ENCODE measurements around the gene ETF1. TPM values are rescaled to one million over a fixed set of nuclear protein-coding genes. Genes with fewer than 3 reads are reported as not detected.

ETF1 gene
- total and polyA plus RNA-seq, 9 of the 15 experiments (the other 6 are each of a cell fraction or from before 2014, with no cell fraction given): 53.7 to 209 (median 164) TPM

GRCh38 chr5:138464008-138464387 lies 79.0 kb downstream of the ETF1 start (continued):
- no peak for TF ChIP-seq ZNF444 (CRISPR knock-in tag; IDR thresholded peaks at IDR 0.05)
- TF ChIP-seq NR3C1 (CRISPR knock-in tag; IDR thresholded peaks at IDR 0.05): no peak
- no peak; a peak in 1 of 4 replicates for TF ChIP-seq SIN3A (IDR thresholded peaks at IDR 0.05; ENCODE audit: borderline replicate concordance in 2 of 2, control insufficient read depth in 1 of 2, low read depth in 2 of 2, low read length in 2 of 2)
- TF ChIP-seq EP300 (IDR thresholded peaks at IDR 0.05; ENCODE audit: low read length): no peak
- TF ChIP-seq MED1 (CRISPR knock-in tag; IDR thresholded peaks at IDR 0.05; ENCODE audit: borderline replicate concordance): 0 out of 2 replicates have a peak, but pooled peaks have one; percentile 11
- TF ChIP-seq ZNF347 (CRISPR knock-in tag; IDR thresholded peaks at IDR 0.05; ENCODE audit: low read depth): no peak
- no peak for TF ChIP-seq GATA2 (CRISPR knock-in tag; IDR thresholded peaks at IDR 0.05)
- TF ChIP-seq NFYB (IDR thresholded peaks at IDR 0.05; ENCODE audit: extremely low read depth, insufficient read length): no peak
- TF ChIP-seq NFE2 (IDR thresholded peaks at IDR 0.05; ENCODE audit: low read depth): 0 out of 2 replicates have a peak, but pooled peaks have one; percentile 14
- no peak for TF ChIP-seq ZNF57 (CRISPR knock-in tag; IDR thresholded peaks at IDR 0.05)
- no peak for TF ChIP-seq MEF2A (IDR thresholded peaks at IDR 0.05; ENCODE audit: control insufficient read depth, low read depth, low read length)
- 0 out of 4 replicates have a peak, but pooled peaks of 1 of the 2 experiments have one; percentile 8 for TF ChIP-seq TRIM24 (IDR thresholded peaks at IDR 0.05)
- no peak for TF ChIP-seq PHF21A (IDR thresholded peaks at IDR 0.05; ENCODE audit: borderline replicate concordance, low read depth)
- TF ChIP-seq CHAMP1 (IDR thresholded peaks at IDR 0.05): no peak
- peak; percentile 42; the same call in 1 of the 2 replicates for TF ChIP-seq TGIF2 (CRISPR knock-in tag; IDR thresholded peaks at IDR 0.05)
- peak; percentile 69; the same call in 1 of the 2 replicates for TF ChIP-seq THAP12 (CRISPR knock-in tag; IDR thresholded peaks at IDR 0.05)
- TF ChIP-seq E2F3 (CRISPR knock-in tag; IDR thresholded peaks at IDR 0.05): peak; percentile 80
- TF ChIP-seq ZNF140 (CRISPR knock-in tag; IDR thresholded peaks at IDR 0.05): no peak
- TF ChIP-seq EZH2 (IDR thresholded peaks at IDR 0.05; ENCODE audit: borderline replicate concordance, low read depth, low read length): no peak
- TF ChIP-seq ZNF280A (IDR thresholded peaks at IDR 0.05; ENCODE audit: low read depth, partially characterized antibody): no peak
- peak; percentile 58; the same call in 1 of the 2 replicates for TF ChIP-seq ZFP91 (CRISPR knock-in tag; IDR thresholded peaks at IDR 0.05)
- TF ChIP-seq KDM4B (IDR thresholded peaks at IDR 0.05; ENCODE audit: borderline replicate concordance in 2 of 2, low read depth in 1 of 2): 0 out of 4 replicates have a peak, but pooled peaks of 1 of the 2 experiments have one; percentile 22
